Epidermal melanocyte (primary cell): ENCODE measurements around the gene CHRM4.
"Not testable (repeated sequence)": the region's sequence is repeated elsewhere in the genome, so short reads cannot be mapped to it uniquely, and the experiment has no call there.

Experiments
- DNase-seq: peaks from one replicate; pipeline ENCODE4 v3.0.0; 2011; ENCODE audit warnings: low spot score; ENCODE audit not compliant: insufficient read length

Gene CHRM4

DNA sequence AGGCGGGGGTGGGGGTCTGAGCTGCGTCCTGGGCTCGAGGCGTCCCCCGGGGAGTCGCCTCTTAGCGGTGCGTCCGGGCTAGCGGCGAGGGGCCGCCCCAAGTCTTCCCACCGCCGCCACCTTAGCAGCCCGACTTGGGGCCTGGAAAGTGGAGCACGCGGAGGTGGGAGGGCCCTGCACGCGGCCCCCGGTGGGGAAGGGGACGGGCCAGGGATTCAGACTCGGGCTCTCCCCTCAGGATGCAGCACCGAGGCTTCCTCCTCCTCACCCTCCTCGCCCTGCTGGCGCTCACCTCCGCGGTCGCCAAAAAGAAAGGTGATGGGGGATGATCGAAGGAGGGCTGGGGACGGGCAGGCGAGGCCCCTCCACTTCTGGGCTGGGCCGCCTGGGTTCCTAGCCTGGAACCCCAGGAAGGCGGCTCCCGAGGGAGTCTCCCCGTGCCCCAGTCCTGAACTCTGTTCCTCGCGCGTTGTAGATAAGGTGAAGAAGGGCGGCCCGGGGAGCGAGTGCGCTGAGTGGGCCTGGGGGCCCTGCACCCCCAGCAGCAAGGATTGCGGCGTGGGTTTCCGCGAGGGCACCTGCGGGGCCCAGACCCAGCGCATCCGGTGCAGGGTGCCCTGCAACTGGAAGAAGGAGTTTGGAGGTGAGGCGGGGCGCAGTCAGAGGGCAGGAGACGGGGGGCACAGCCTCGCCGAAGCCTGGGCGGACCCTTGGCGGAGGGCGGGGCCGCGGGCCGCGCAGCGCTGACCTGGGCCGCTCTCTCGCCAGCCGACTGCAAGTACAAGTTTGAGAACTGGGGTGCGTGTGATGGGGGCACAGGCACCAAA lies 9.5 kb downstream of the CHRM4 start:
- DNase-seq, result no peak

DNA sequence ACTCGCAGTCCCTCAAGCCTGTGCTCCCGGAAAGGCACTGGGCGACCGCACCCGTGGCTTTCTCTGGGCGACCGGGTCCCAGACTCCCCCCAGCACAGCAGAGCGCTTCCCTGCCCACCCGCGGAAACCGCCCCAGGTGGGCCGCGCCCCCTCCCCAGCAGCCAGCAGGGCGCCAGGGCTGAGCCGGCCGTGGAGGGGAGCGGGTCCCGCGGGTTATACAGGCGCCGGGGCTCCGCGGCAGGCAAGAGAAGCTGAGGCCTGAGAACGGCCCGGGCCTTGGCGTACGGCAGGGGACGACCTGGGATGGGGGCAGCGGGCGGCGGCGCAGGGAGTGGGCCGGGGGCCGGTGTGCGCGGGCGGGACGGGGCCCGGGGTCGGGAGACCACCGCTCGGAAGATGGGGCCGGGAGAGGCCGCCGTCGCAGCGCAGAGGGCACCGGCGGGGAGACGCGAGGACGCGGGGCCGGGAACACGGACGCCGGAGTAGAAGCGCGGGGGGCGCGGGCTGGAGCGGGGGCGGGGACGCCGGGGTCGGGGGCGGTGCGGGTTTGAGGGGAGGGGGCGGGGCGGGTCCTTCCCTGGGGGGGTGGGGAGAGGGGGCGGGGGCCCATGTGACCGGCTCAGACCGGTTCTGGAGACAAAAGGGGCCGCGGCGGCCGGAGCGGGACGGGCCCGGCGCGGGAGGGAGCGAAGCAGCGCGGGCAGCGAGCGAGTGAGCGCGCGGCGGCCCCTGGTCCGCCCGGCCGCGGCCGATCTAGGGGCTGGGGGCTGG lies 10.3 kb downstream of the CHRM4 start, which contains the start of gene MDK:
TSS of gene MDK (plus strand) at position 622 of the 771 bp plus-strand sequence. CDS start 389 bp downstream, outside the sequence.
- DNase-seq, result no peak

DNA sequence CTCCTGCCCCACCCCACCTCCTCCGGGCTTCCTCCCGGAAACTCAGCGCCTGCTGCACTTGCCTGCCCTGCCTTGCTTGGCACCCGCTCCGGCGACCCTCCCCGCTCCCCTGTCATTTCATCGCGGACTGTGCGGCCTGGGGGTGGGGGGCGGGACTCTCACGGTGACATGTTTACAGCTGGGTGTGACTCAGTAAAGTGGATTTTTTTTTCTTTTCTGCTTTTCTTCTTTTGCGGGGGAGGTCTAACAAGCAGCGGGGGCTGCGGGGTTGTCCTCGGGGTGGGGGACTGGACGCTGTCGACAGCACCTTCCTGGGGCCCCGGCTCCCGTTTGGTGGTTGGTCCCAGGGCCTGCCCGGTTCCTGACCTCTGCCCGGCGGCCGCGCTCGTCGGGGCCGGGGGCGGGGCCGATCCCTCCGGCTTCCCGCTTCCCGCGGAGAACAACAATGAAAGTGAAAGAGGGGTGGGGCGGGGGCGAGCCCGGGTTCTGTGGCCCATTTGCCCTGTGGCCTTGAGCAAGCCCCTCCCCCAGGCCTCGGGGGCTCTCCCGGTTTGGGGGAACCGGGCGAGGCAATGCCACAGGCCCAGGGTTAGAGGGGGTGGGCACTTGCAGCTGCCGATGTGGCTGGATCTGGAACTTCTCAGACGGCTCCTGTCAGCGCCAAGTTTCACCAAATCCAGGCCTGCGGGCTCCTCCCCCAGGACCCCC lies 11.1 kb downstream of the CHRM4 start:
- DNase-seq, result no peak

GRCh38 chr11:46379482-46380293 lies 11.9 kb downstream of the CHRM4 start:
- not testable (repeated sequence) for DNase-seq

DNA sequence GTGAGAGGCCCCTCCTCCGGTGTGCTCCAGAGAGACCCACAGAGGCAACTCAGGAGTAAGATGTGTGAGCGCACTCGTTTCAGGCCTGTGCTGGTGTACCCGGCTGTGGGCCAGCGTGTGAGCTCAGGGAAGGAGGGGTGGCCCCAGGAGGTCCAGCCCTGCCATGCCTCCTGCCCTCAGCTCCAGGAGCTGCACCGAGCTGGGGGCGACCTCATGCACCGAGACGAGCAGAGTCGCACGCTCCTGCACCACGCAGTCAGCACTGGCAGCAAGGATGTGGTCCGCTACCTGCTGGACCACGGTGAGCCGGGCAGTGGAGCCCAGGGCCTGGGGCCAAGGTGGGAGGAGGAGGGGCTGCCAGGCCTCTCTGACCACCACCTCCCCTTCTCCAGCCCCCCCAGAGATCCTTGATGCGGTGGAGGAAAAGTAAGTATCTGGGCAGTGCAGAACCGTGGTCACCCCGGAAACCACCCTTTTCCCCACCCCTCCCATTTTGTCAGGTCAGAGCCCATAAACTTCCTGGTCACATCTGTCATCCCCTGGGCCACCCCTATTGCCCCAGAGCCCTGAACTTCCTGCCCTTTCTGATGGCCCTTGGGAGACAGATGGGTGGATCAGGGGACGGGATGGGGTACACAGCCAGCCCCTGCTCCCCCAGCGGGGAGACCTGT lies 12.6 kb downstream of the CHRM4 start:
- no peak for DNase-seq

GRCh38 chr11:46378296-46378695 lies 13.3 kb downstream of the CHRM4 start:
- DNase-seq, result no peak

DNA sequence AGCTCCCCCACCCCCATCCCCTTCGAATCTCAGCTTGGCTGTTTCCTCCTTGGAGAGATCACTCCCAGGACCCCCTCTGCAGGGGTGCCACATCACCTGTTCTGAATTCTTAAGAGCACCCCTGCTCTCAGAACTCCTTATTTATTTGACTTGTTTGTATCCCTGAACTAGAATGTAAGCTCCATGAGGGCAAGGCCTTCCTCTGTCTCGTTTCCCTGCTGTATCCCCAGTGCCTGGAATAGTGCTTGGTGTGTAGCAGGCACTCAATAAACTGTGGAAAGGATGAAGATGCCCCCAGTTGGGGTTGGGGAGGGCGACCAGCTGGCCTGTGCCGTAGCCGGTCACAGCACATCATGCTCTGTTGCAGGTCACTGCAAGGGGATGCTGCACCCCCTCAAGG lies 13.7 kb downstream of the CHRM4 start:
- DNase-seq, result no peak

DNA sequence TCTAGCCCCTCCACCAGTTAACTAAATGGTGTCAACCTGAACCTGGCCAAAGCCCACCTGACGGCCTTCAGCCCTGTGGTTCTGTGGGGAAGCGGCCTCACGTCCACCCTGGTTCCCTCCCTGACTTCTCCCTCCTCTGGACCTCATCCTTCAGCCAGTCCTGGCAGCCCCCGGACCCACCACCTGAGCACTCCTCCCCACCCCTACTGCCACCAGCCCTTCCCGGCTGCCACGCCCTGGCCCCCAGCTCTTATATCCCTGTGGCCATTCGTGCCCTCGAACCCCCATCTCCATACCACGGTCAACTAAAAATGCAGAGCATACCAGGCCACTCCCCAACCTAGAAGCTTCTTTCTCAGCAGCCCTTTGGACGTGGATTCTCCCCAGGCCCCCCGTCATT lies 14.3 kb downstream of the CHRM4 start:
- no peak for DNase-seq

DNA sequence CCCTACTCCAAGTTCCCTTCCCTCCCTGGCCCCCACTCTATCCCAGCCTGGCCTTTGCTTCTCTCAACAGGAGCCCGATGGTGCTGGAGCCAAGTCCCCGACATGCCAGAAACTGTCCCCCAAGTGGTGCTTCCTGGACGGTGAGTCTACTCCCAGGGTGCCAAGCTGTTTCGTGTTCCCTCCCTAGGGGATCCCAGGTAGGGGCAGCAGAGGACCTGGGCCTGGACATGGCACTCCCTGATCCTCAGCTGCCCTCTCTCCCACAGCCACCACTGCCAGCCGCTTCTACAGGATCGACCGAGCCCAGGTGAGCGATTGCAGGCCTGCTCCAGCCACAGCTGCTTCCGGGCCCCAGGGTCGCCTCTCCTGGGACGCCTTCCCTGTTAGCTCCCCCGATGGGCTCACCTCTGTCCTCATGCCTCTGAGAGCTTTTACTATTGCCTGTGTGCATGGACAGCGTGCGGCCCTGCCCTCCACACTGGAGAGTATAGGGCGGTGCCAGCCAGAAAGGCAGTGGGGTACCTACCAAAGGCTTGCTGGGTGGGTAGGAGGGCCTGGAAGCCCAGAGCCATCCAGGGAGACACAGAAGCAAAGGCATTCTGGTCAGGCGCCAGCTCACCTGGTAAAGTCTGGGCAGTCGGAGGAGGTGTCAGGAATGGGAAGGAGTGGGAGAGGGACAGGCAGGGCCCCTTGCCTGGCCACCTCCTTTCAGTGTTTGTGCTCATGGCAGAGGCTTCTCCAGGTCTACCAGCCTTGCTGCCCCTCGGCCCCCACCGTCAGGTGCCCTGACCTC lies 15.1 kb downstream of the CHRM4 start:
- no peak for DNase-seq

DNA sequence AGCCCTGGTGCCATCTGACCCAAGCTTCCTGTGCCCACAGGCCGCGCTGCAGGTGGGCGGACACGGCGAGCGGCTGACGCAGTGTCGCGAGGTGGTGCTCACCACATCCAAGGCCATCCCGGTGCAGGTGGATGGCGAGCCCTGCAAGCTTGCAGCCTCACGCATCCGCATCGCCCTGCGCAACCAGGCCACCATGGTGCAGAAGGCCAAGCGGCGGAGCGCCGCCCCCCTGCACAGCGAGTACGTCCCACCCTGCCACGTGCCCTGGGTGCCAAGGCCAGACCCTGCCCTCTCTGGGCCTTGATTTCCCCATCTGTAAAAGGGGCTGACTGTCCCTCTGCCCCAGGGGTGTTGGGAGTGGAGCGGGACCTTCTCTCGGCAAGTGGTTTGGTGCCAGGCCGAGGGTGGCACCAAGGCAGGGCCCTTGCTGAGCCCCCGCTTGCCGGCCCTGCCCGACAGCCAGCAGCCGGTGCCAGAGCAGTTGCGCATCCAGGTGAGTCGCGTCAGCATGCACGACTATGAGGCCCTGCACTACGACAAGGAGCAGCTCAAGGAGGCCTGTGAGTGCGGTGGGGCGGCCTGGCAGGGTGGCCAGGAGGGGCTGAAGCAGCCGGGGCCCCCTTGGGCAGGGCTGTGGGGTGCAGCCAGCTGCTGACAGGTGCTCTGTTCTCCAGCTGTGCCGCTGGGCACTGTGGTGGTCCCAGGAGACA lies 16.0 kb downstream of the CHRM4 start:
- no peak for DNase-seq

DNA sequence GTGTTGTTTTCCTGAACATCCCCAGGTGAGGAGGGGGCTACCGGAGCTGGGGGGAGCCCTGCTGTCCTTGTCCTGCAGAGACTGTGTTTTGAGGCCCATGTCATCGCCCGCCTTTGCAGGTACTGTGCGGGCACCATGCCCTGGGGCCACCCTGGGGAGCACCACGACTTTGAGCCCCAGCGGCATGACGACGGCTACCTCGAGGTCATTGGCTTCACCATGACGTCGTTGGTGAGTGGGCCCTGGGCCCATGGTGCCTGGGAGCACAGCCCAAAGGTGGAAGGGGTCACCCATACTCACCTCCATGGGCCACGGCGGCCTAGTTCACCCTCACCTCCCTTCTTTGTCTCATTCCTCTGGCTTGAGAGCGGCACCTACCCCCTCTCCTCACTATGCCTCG lies 16.8 kb downstream of the CHRM4 start:
- DNase-seq, result no peak

GRCh38 chr11:46373787-46374740 lies 17.5 kb downstream of the CHRM4 start:
- DNase-seq, result no peak

DNA sequence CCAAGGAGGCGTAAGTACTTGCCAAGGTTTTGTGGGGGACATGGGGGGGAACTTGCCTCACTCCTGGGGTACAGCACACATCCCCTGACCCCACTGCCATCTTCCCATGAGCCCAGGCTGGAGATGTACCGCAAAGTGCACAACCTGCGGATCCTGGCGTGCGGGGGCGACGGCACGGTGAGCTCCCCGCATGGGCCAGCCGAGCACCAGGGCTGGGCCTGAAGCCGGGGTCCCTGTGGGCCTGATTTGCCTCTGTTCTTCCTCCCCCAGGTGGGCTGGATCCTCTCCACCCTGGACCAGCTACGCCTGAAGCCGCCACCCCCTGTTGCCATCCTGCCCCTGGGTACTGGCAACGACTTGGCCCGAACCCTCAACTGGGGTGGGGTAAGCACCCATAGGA lies 19.1 kb downstream of the CHRM4 start:
- DNase-seq, result not testable (repeated sequence)

DNA sequence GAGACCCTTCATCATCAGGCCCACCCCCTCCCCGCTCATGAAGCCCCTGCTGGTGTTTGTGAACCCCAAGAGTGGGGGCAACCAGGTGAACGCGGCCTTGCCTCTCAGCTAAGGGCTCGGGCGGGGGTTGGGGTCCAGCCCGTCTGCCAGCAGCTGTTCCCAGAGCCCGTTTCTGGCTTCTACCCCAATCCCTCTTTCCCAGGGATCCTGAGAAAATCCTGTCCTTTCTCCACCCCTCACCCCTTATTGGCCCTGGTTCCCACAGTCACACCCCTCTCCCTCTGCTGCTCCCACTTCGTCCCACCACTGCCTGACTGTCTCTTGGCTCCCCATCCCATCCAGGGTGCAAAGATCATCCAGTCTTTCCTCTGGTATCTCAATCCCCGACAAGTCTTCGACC lies 19.5 kb downstream of the CHRM4 start:
- DNase-seq, result no peak

GRCh38 chr11:46371262-46371661 lies 20.3 kb downstream of the CHRM4 start:
- not testable (repeated sequence) for DNase-seq

- no peak for DNase-seq
Measured at GRCh38 chr11:46370253-46370652, 21.3 kb downstream of the CHRM4 start.

DNA sequence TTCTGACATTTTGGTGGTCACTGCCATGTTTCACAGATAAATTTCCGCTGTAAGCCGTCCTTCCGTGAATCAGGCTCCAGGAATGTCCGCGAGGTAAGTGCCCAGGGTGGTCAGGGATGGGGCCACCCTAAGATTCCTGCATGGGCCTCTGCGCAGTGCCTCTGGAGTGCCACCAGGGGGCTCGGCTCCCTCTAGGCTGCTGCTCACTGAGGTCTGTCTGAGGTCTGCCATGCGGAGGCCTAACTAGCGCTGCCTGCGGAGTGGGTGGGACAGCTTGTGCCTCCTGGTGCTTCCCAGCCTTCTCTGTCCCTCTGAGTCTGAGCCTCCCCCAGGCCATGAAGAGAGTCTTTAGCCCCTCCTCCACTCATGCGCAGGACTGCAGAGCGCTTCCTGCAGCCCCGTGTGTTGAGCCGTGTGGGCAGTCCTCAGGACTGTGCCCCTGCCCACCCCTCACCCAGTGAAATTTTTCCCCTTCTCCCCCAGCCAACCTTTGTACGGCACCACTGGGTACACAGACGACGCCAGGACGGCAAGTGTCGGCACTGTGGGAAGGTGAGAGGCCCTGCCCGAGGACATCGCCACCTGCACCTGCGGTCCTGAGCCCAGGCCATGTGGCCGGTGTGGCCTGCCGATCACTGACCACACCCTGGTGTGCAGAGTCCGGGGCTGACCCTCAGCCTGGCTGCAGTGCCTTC lies 22.0 kb downstream of the CHRM4 start:
- peak; percentile 75 for DNase-seq
